ENCODE data around the gene LRRTM4.

DNA sequence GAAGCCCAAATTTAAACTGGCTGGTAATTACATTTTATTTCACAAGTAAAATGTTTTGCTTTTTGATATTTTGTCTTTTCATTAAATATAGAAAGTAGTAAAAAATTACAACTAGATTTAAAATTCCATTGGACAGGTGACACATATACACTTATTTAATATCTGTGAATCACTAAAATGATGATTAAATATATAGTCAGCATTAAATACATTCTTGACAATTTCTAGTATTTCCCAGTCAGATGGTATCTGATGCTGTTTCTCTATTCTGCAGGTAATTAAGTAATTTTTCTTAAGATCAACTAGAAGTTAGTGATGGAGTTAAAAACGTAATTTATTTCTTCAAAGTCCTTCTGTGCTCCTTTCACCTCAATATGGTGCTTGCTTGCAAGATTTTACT, 237.8 kb downstream of the LRRTM4 start:
- TF ChIP-seq CTCF (conservative IDR thresholded peaks at IDR 0.05; ENCODE audit: low read length), result no peak
- TF ChIP-seq EZH2phosphoT487 (IDR thresholded peaks at IDR 0.05; ENCODE audit: borderline replicate concordance, low read depth, low read length), result no peak
